GM23248 (cell line): Measurements from ENCODE around the gene MYO1E. TPM values are rescaled to one million over a fixed set of nuclear protein-coding genes. Genes with fewer than 3 reads are reported as not detected.

Experiments used
- DNase-seq: peaks from one replicate; pipeline ENCODE4 v3.0.0-alpha.2; 2015
- H2AFZ ChIP-seq: fragments of 200-600 bp; sonication (generic); 2 replicates; pipeline ENCODE4 v1.6.1; 2016; ENCODE audit warnings: antibody characterized with exemption
- H3F3A ChIP-seq: fragments of 200-600 bp; sonication (generic); 2 replicates; pipeline ENCODE4 v1.6.1; 2016; ENCODE audit warnings: mild to moderate bottlenecking, antibody characterized with exemption, mixed run types; ENCODE audit not compliant: insufficient read depth
- H3K27ac ChIP-seq: fragments of 200-600 bp; sonication (generic); 2 replicates; pipeline ENCODE4 v1.5.1; 2016; ENCODE audit warnings: mild to moderate bottlenecking
- H3K27me3 ChIP-seq: fragments of 200-600 bp; sonication (generic); replicated peaks from 2 replicates; pipeline ENCODE4 v1.6.1; 2016; ENCODE audit warnings: mild to moderate bottlenecking; ENCODE audit not compliant: insufficient read depth
- H3K36me3 ChIP-seq: fragments of 200-600 bp; sonication (generic); 2 replicates; pipeline ENCODE4 v1.6.1; 2016; ENCODE audit warnings: low read depth, mild to moderate bottlenecking
- H3K4me1 ChIP-seq: fragments of 200-600 bp; sonication (generic); 2 replicates; pipeline ENCODE4 v1.6.1; 2016; ENCODE audit warnings: mild to moderate bottlenecking; ENCODE audit not compliant: insufficient read depth
- H3K4me2 ChIP-seq: fragments of 200-600 bp; sonication (generic); one replicate; pipeline ENCODE4 v1.6.1; 2016; ENCODE audit warnings: mild to moderate bottlenecking; ENCODE audit not compliant: unreplicated experiment
- H3K4me3 ChIP-seq: fragments of 200-600 bp; sonication (generic); 2 replicates; pipeline ENCODE4 v1.5.1; 2016; ENCODE audit warnings: mild to moderate bottlenecking
- H3K79me2 ChIP-seq: fragments of 200-600 bp; sonication (generic); 2 replicates; pipeline ENCODE4 v1.6.1; 2016; ENCODE audit warnings: mild to moderate bottlenecking; ENCODE audit not compliant: insufficient read depth
- H3K9ac ChIP-seq: fragments of 200-600 bp; sonication (generic); 2 replicates; pipeline ENCODE4 v1.6.1; 2016; ENCODE audit warnings: mild to moderate bottlenecking
- H3K9me2 ChIP-seq: fragments of 200-600 bp; sonication (generic); 2 replicates; pipeline ENCODE4 v1.6.1; 2016; ENCODE audit warnings: mixed run types, mild to moderate bottlenecking, moderate library complexity; ENCODE audit not compliant: insufficient read depth
- H3K9me3 ChIP-seq: fragments of 200-600 bp; sonication (generic); one replicate; pipeline ENCODE4 v1.6.1; 2017; ENCODE audit warnings: low read depth
- H4K20me1 ChIP-seq: fragments of 200-600 bp; sonication (generic); 2 replicates; pipeline ENCODE4 v1.6.0; 2016; ENCODE audit not compliant: insufficient read depth
- EZH2 ChIP-seq: fragments of 200-600 bp; sonication (generic); IDR thresholded peaks from 2 replicates; pipeline ENCODE4 v1.6.1; 2018; ENCODE audit warnings: antibody characterized with exemption, mild to moderate bottlenecking; ENCODE audit not compliant: insufficient read depth, poor library complexity, severe bottlenecking
- EZH2phosphoT487 ChIP-seq: fragments of 200-600 bp; sonication (generic); IDR thresholded peaks from 2 replicates; pipeline ENCODE4 v1.6.1; 2018; ENCODE audit warnings: antibody characterized with exemption, moderate library complexity, mild to moderate bottlenecking, low read depth; ENCODE audit not compliant: insufficient read depth
- WGBS, 2 experiments: methylation state at CpG; one replicate each; pipeline ENCODE4 v1.1.6; 2015 to 2017; ENCODE audit warnings: low lambda C conversion rate in 2 of 2, low coverage in 1 of 2; ENCODE audit errors: missing lambda C conversion rate in 2 of 2; 5-methylcytosine and 5-hydroxymethylcytosine counted together
- in situ Hi-C: fragments of 300-500 bp; cut with MboI; formaldehyde crosslinking; loops from 2 replicates; pipeline ENCODE4 v1.15.0; 2020
- polyA plus RNA-seq: library from polyadenylated mRNA; unstranded; fragments of >200 nt; fragmentation: Nextera tagmentation; extraction: Ambion mirVana; gene quantifications from 2 replicates; pipeline ENCODE4 v1.2.1, GENCODE V29; 2016
- total RNA-seq: library from RNA; depleted of rRNA; stranded (reverse); fragments of >200 nt; shearing (Covaris generic); gene quantifications from 2 replicates; pipeline ENCODE4 v1.2.3, GENCODE V29; 2014

MYO1E gene
- total and polyA plus RNA-seq, 2 experiments from 2014 or later: 155 to 190 TPM

DNA sequence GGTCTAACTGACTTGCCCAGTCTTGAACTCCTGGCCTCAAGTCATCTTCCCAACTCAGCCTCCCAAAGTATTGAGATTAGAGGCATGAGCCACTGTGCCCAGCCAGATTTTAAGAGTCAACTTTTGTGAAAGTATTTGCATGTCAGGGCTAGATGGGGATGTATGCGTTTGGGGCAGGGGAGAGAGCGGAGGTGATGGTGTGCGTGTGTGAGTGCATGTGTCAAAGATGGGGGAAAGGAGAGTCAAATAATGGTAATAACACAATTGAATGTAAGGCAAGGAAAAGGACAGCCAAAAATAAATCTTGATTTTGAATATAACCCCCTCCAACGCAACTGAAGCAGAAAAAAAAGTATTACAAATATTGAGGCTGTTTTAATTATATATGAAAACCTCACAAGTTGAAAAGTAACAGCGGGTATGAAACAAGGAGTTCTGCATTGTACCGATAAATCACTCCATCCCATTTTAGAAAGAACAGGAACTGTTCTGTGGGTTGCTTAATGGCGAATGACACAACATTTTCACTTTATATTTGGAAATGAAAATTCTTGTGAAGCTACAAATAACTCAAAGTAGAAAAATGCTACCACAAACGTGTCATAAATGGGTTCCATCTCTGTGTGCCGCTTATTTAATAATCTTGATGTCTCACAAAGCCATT lies 195.9 kb downstream of the MYO1E start:
- no peaks in the 10 kb centered on the region for H3K27me3 ChIP-seq
- no peaks in the 10 kb centered on the region for H3K9me2 ChIP-seq
- no peak for DNase-seq
- H3K9me3 ChIP-seq: no peaks in the 10 kb centered on the region
- no peak overlapping the region for H2AFZ ChIP-seq
- in situ Hi-C loops: no loop called here
- H3K4me1 ChIP-seq: peaks cover 42% of the 10 kb centered on the region
- H3K4me2 ChIP-seq: no peak overlapping the region
- H3K79me2 ChIP-seq: no peaks in the 10 kb centered on the region
- peak overlapping the region; percentile 92 for H3K27ac ChIP-seq
- TF ChIP-seq EZH2phosphoT487 (no peak), EZH2 (no peak)
- peaks cover 26% of the 10 kb centered on the region for H3K36me3 ChIP-seq
- H3F3A ChIP-seq: peaks cover 82% of the 10 kb centered on the region
- 93 to 98% methylated on average over 9 of the region's 9 CpGs for WGBS, 2 experiments
- no peak overlapping the region for H3K9ac ChIP-seq
- no peak overlapping the region for H3K4me3 ChIP-seq
- no peaks in the 10 kb centered on the region for H4K20me1 ChIP-seq

DNA sequence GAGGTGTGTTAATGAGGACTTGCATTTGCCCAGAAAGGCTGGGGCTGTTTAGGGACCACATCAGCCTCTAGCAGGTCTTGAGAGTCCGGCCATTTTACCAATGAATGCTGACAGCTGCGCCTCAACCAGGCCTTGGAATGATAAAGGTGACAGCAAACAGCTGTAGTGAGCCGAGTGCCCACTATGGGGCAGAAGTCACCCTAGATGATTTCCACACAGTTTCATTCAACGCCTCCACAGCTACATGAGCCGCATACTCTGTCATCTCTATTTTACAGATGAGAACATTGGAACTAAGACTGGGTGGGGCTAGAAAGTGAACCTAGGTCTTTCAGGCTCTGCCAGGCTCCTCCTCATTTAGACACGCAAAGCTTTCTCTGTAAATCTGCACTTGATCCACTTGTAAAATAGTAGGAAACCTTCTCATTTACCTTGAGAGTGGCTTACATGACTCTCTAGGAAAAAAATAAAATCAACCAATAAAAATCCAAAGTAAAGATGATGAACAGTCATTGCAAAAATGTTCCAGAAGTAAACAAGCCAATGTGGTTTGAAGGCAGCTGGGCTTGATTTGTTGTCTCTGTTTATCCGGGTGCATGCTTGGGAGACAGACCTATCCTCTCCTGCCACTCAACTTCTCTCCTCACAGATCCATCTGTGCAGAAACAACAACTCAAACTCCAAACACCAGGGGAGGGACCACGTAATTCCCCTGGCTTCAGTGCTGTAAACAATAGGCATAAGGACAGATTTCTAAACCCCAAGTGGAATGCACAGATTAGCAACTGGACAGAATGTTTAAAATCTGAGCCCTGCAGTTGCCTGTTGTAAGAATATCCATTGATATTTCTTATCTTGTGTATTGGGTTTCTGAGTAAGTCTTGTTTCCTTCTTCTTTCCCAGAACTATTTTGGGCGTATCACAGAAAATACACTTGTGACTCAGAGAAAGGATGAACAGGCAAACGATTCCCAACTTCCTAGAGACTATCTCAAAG lies 197.5 kb downstream of the MYO1E start:
- H3K4me1 ChIP-seq: peaks cover 43% of the 10 kb centered on the region
- no peak overlapping the region for H2AFZ ChIP-seq
- peak overlapping the region; percentile 92 for H3K27ac ChIP-seq
- DNase-seq: peak; percentile 90
- no peaks in the 10 kb centered on the region for H4K20me1 ChIP-seq
- H3K4me2 ChIP-seq: peak overlapping the region; percentile 79
- no peaks in the 10 kb centered on the region for H3K27me3 ChIP-seq
- H3K9me3 ChIP-seq: no peaks in the 10 kb centered on the region
- H3K36me3 ChIP-seq: peaks cover 27% of the 10 kb centered on the region
- no peak for TF ChIP-seq EZH2phosphoT487
- no peak for TF ChIP-seq EZH2
- peaks cover 82% of the 10 kb centered on the region for H3F3A ChIP-seq
- whole genome bisulfite sequencing, 2 experiments: 17% methylated on average over 10 of the region's 10 CpGs
- no peaks in the 10 kb centered on the region for H3K79me2 ChIP-seq
- in situ Hi-C loops: no loop called here
- H3K9ac ChIP-seq: peak overlapping the region; percentile 62
- no peaks in the 10 kb centered on the region for H3K9me2 ChIP-seq
- peak overlapping the region; percentile 38; the same call in 1 of the 2 replicates for H3K4me3 ChIP-seq

DNA sequence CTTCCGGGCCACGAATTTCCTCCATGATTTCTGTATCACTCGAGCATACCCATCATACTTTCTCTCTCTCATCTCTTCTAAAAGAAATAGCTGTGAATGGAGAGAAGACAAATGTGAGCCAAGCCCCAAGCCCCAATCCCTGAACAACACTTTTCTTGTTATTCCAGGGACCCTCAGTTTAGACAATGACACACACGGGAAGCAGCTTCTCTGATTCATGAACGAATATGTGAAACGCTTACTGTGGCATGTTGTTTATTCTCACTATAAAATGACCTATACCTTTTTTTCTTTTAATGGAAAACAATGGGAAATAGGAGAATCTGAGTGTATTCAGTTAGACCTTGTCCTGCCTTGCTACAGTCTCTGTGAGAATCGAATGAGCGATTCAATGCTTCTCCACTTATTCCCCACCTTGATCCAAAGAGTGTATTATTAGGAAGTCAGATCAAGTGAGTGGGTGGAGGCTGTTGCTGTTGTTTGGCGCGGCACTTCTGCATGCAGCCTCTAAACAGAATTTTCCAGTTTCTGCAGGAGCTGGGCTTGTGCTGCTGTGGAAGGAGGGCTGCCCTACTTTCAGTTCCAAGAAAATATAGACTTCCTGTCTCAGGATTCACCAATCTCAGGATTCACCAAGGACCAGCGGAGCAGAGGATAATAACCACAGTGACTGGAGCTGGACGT lies 198.4 kb downstream of the MYO1E start:
- TF ChIP-seq EZH2: no peak
- TF ChIP-seq EZH2phosphoT487: no peak
- Histone ChIP-seq H4K20me1 (no peaks in the 10 kb centered on the region), H3K79me2 (no peaks in the 10 kb centered on the region), H3F3A (peaks cover 86% of the 10 kb centered on the region), H3K27me3 (no peaks in the 10 kb centered on the region), H3K9me2 (no peaks in the 10 kb centered on the region), H3K9me3 (no peaks in the 10 kb centered on the region), H2AFZ (no peak overlapping the region), H3K4me1 (peaks cover 49% of the 10 kb centered on the region), H3K4me2 (peak overlapping the region; percentile 30), H3K4me3 (no peak overlapping the region), H3K36me3 (peaks cover 20% of the 10 kb centered on the region), H3K27ac (peak overlapping the region; percentile 92), H3K9ac (peak overlapping the region; percentile 16; the same call in 1 of the 2 replicates)
- in situ Hi-C loops: no loop called here
- WGBS, 2 experiments: 76 to 78% methylated on average over 12 of the region's 12 CpGs
- peak; percentile 10 for DNase-seq

DNA sequence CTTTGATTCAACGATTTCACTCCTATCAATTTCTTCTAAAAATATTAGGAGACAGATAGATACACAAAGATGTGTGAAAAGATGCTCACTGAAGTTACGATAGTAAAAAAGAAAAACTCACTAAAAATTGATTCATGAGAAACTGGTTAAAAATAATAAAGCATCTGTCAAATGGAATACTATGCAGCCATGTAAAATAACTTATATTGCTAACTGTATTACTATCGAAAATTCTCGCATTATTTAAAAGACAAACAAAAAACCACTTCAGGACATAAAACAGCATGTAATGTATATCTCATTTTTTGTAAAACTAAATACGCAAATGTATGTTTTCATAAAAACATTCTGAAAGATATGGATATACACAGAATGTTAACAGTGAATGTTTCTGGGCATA lies 199.5 kb downstream of the MYO1E start:
- in situ Hi-C loops: no loop called here
- peaks cover 18% of the 10 kb centered on the region for H3K36me3 ChIP-seq

More for the DNA sequence above, 199.5 kb downstream of the MYO1E start:
- TF ChIP-seq EZH2phosphoT487 (no peak), EZH2 (no peak)
- Histone ChIP-seq H3K27ac (no peak overlapping the region), H3K27me3 (no peaks in the 10 kb centered on the region), H3K9ac (no peak overlapping the region), H2AFZ (no peak overlapping the region), H3K4me1 (peaks cover 60% of the 10 kb centered on the region), H3K9me3 (no peaks in the 10 kb centered on the region), H3F3A (peaks cover 97% of the 10 kb centered on the region), H3K79me2 (no peaks in the 10 kb centered on the region), H3K4me3 (no peak overlapping the region), H3K9me2 (no peaks in the 10 kb centered on the region), H4K20me1 (no peaks in the 10 kb centered on the region), H3K4me2 (no peak overlapping the region)
- WGBS, 2 experiments: 98 to 99% methylated on average over 5 of the region's 5 CpGs
- no peak for DNase-seq
